Measurements from ENCODE around the gene FTSJ3. TPM values are rescaled to one million over a fixed set of nuclear protein-coding genes. Genes with fewer than 3 reads are reported as not detected.
"Not testable (repeated sequence)": the region's sequence is repeated elsewhere in the genome, so short reads cannot be mapped to it uniquely, and the experiment has no call there.

FTSJ3 gene
- total RNA-seq, 1 experiment from 2014 or later, result 36.9 TPM

DNA sequence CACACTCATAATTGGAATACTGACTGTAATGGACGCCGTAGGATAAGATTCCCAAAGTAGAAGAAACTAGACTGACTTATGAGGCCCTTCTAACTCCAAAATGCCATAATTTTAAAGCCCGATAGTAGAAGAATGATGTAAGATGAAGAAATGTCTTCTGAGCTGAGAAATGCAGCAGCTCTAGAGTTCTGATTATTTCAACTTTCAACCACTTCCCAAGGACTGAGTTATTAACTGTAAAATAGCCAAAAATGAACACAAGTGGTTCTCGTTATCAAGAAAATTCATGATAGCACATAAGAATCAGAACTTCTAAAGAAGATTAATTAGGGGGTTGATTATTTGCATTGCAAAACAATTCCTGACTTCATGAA is 42.8 kb upstream of the FTSJ3 start:
- H2AFZ ChIP-seq; H4K20me1 ChIP-seq (ENCODE audit: insufficient read depth); H3K27me3 ChIP-seq (ENCODE audit: insufficient read depth, low read depth); H3K9me3 ChIP-seq (ENCODE audit: insufficient read depth, low read depth); CTCF ChIA-PET; H3K27ac ChIP-seq; H3K36me3 ChIP-seq (ENCODE audit: low read depth); H3K79me2 ChIP-seq (ENCODE audit: low read depth); H3F3A ChIP-seq (ENCODE audit: insufficient read depth, low read depth); H3K4me1 ChIP-seq (replicated peaks; ENCODE audit: insufficient read depth); DNase-seq; POLR2A ChIA-PET (ENCODE audit: unreplicated experiment); H3K4me2 ChIP-seq; BruUV-seq (replicated peaks); H3K9me2 ChIP-seq (ENCODE audit: insufficient read depth); intact Hi-C loops (cut with micrococcal nuclease; ENCODE audit: unreplicated experiment); H3K4me3 ChIP-seq: not testable (repeated sequence)

DNA sequence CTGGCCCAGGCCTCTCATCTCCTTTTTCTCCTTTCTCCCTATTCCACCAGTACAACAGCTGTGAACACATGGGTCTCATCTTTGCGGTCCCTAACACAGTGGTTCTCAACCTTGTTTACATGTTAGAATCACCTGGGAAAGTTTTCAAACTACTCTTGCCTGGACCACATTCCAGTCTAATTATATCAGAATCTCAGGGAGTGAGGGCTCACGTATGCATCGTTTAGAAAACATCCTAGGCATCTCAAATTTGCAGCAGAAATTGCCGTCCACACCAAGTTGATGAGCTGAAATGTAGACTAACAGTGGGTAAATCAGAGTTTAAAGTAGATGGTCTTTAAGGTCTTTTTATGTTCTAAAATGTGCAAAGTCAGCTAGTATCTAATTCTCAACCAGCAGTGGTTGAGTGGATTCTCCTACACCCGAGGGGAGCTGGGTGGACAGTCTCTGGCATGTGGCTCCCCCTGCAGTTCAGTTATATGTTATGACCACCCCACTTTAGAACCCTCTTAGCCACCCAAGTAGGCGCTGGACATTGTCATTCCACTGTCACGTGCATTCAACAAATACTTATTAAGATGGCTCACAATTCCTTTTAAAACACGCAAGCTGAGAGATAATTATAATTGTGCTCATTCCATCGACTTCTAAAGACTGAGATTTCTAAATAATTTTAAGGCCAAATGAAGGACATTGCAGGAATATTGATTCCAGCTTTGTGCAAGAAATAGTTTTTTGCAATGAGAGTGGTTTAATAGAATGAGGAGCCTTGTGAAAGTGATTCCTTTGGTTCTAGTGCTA is 42.2 kb upstream of the FTSJ3 start:
- H3K4me1 ChIP-seq (replicated peaks; ENCODE audit: insufficient read depth); H3K79me2 ChIP-seq (ENCODE audit: low read depth); H3K27ac ChIP-seq; H4K20me1 ChIP-seq (ENCODE audit: insufficient read depth); H3K27me3 ChIP-seq (ENCODE audit: insufficient read depth, low read depth); H3K36me3 ChIP-seq (ENCODE audit: low read depth); BruUV-seq (replicated peaks); H3K4me3 ChIP-seq; H3K9me3 ChIP-seq (ENCODE audit: insufficient read depth, low read depth); H3K4me2 ChIP-seq; H3F3A ChIP-seq (ENCODE audit: insufficient read depth, low read depth); H3K9me2 ChIP-seq (ENCODE audit: insufficient read depth); H2AFZ ChIP-seq; intact Hi-C loops (cut with micrococcal nuclease; ENCODE audit: unreplicated experiment): not testable (repeated sequence)
- peak; percentile 30 to 75 for DNase-seq
- CTCF ChIA-PET, result interaction anchor here (0.6 to 0.7 kb wide), 3 partner anchors 18 to 169 kb away, joined by 3 read pairs; no protein-coding TSS in a partner anchor
- POLR2A ChIA-PET (ENCODE audit: unreplicated experiment), result interaction anchor here (0.6 kb wide), 1 partner anchor 671 kb away, joined by 4 read pairs; no protein-coding TSS in a partner anchor

DNA sequence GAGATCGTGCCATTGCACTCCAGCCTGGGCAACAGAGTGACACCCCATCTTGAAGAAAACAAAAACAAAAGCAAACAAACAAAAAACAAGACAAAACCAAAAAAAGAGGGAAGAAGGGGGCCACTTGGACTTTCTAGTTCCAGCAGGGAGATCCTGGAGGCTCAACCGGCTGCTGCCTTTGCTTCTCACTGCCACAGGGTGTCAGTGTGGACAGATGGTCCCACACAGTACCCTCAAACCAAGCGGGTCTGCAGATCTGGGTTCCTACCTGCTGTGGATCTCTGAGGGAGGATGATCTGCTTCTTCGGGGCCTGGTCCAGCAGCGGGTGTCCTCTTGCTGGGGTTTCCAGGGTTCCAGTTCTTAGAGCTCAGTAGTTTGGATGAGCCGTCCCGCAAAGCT is 39.2 kb upstream of the FTSJ3 start:
- H3K4me3 ChIP-seq; H3K36me3 ChIP-seq (ENCODE audit: low read depth); H3K4me1 ChIP-seq (replicated peaks; ENCODE audit: insufficient read depth); BruUV-seq (replicated peaks); POLR2A ChIA-PET (ENCODE audit: unreplicated experiment); H3K27ac ChIP-seq; H3K4me2 ChIP-seq; H3K27me3 ChIP-seq (ENCODE audit: insufficient read depth, low read depth); H2AFZ ChIP-seq; H3F3A ChIP-seq (ENCODE audit: insufficient read depth, low read depth); H3K9me3 ChIP-seq (ENCODE audit: insufficient read depth, low read depth); H3K79me2 ChIP-seq (ENCODE audit: low read depth); H3K9me2 ChIP-seq (ENCODE audit: insufficient read depth); intact Hi-C loops (cut with micrococcal nuclease; ENCODE audit: unreplicated experiment); H4K20me1 ChIP-seq (ENCODE audit: insufficient read depth); CTCF ChIA-PET; DNase-seq: not testable (repeated sequence)

DNA sequence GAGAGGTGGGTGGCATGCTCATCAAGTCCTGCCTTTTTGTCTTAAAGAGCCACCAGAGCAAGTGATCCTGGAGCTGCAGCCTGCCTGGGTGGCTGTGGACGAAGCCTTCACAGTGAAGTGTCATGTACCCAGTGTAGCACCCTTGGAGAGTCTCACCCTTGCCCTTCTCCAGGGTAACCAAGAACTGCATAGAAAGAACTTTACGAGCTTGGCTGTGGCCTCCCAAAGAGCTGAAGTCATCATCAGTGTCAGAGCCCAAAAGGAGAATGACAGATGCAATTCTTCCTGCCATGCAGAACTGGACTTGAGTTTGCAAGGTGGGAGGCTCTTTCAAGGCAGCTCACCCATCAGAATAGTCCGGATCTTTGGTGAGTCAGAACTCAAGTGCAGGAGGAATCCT is 31.8 kb upstream of the FTSJ3 start:
- no peak for DNase-seq
- Histone ChIP-seq H3K4me3 (no peak overlapping the region), H3K4me1 (replicated peaks; ENCODE audit: insufficient read depth) (no peaks in the 10 kb centered on the region), H3K4me2 (no peak overlapping the region), H2AFZ (no peak overlapping the region), H3K9me2 (ENCODE audit: insufficient read depth) (no peaks in the 10 kb centered on the region), H3K27ac (no peak overlapping the region), H4K20me1 (ENCODE audit: insufficient read depth) (no peaks in the 10 kb centered on the region), H3F3A (ENCODE audit: insufficient read depth, low read depth) (no peaks in the 10 kb centered on the region), H3K27me3 (ENCODE audit: insufficient read depth, low read depth) (peaks cover 10% of the 10 kb centered on the region), H3K9me3 (ENCODE audit: insufficient read depth, low read depth) (no peaks in the 10 kb centered on the region), H3K79me2 (ENCODE audit: low read depth) (no peaks in the 10 kb centered on the region), H3K36me3 (ENCODE audit: low read depth) (no peaks in the 10 kb centered on the region)
- BruUV-seq (replicated peaks), result no TSS peak
- POLR2A ChIA-PET (ENCODE audit: unreplicated experiment), result no interaction called here
- CTCF ChIA-PET, result no interaction called here
- intact Hi-C loops (cut with micrococcal nuclease; ENCODE audit: unreplicated experiment), result no loop called here
- no peak for TF ChIP-seq EZH2 (IDR thresholded peaks at IDR 0.05; ENCODE audit: low read depth)
- TF ChIP-seq, protein P1, sequence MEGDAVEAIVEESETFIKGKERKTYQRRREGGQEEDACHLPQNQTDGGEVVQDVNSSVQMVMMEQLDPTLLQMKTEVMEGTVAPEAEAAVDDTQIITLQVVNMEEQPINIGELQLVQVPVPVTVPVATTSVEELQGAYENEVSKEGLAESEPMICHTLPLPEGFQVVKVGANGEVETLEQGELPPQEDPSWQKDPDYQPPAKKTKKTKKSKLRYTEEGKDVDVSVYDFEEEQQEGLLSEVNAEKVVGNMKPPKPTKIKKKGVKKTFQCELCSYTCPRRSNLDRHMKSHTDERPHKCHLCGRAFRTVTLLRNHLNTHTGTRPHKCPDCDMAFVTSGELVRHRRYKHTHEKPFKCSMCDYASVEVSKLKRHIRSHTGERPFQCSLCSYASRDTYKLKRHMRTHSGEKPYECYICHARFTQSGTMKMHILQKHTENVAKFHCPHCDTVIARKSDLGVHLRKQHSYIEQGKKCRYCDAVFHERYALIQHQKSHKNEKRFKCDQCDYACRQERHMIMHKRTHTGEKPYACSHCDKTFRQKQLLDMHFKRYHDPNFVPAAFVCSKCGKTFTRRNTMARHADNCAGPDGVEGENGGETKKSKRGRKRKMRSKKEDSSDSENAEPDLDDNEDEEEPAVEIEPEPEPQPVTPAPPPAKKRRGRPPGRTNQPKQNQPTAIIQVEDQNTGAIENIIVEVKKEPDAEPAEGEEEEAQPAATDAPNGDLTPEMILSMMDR (conservative IDR thresholded peaks at IDR 0.05), result no peak

DNA sequence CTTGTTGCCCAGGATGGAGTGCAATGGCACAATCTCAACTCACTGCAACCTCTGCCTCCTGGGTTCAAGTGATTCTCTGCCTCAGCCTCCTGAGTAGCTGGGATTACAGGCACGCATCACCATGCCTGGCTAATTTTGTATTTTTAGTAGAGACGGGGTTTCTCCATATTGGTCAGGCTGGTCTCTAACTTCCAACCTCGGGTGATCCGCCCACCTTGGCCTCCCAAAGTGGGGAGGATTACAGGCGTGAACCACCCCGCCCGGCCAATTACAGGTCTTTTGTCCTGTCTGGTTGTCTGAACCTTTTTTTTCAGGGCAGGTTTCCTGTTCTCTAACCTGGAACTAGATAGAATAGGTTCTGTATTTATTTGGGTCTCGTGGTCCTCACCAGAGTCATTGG is 29.0 kb upstream of the FTSJ3 start:
- CTCF ChIA-PET; H3K9me2 ChIP-seq (ENCODE audit: insufficient read depth); DNase-seq; H3K27ac ChIP-seq; H3K4me1 ChIP-seq (replicated peaks; ENCODE audit: insufficient read depth); H3K4me3 ChIP-seq; H4K20me1 ChIP-seq (ENCODE audit: insufficient read depth); H3K36me3 ChIP-seq (ENCODE audit: low read depth); BruUV-seq (replicated peaks); H3K9me3 ChIP-seq (ENCODE audit: insufficient read depth, low read depth); H3K79me2 ChIP-seq (ENCODE audit: low read depth); H3F3A ChIP-seq (ENCODE audit: insufficient read depth, low read depth); H2AFZ ChIP-seq; intact Hi-C loops (cut with micrococcal nuclease; ENCODE audit: unreplicated experiment); H3K4me2 ChIP-seq; POLR2A ChIA-PET (ENCODE audit: unreplicated experiment): not testable (repeated sequence)
- peaks cover 10% of the 10 kb centered on the region for H3K27me3 ChIP-seq (ENCODE audit: insufficient read depth, low read depth)

Data from PC-9 (cell line).